GM19395 (cell line): ENCODE results near the gene LTA4H.
"Not testable (repeated sequence)": the region's sequence is repeated elsewhere in the genome, so short reads cannot be mapped to it uniquely, and the experiment has no call there.

Experiments
- ATAC-seq: cut with Tn5 transposase; IDR thresholded peaks from one replicate; pipeline ENCODE4 v1.9.1; 2021; ENCODE audit warnings: mild to moderate bottlenecking, moderate library complexity; ENCODE audit not compliant: unreplicated experiment

Gene LTA4H

GRCh38 chr12:96035283-96036236 is at the start of gene LTA4H:
TSS of gene LTA4H (minus strand) at chr12:96035587. CDS start at chr12:96035519, 68 bp downstream.
- peak; percentile 92 for ATAC-seq

DNA sequence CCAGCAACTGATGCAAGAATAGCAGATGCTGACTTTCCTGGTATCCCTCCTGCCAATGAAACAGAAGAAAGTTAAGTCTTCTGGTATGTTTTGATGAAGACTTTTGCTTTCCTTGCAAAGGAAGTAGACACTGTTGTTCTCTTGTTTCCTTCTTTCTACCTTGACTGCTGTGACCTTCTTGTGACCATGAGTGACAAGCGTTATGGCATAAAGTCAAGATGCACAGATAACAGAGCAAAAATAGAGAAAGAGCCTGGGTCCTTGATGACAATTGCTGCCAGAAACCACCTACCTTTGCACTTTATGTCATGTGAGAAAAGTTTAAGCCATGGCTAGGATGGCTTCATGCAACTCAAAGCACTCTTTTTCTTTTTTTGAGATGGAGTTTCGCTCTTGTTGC is 49.2 kb upstream of the LTA4H start:
- ATAC-seq = no peak

DNA sequence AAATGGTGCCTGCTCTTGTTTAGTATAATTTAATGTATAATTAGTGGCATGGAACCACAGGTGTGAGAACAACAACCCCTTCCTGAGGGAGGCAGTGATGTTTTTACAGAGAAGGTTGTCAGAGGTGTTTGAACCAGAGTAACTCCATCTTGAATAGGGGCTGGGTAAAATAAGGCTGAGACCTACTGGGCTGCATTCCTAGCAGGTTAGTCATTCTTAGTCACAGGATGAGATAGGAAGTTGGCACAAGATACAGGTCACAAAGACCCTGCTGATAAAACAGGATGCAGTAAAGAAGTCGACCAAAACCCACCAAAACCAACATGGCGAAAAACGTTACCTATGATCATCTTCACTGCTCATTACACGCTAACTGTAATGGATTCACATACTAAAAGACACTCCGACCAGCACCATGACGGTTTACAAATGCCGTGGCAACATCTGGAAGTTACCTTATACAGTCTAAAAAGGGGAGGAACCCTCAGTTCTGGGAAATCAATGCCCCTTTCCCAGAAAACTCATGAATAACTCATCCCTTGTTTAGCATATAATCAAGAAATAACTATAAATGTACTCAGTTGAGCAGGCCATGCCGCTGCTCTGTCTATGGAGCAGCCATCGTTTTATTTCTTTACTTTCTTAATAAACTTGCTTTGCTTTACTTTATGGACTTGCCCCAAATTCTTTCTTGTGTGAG is 47.8 kb upstream of the LTA4H start:
- ATAC-seq = no peak

GRCh38 chr12:96081596-96081995 is 46.2 kb upstream of the LTA4H start:
- ATAC-seq = no peak

GRCh38 chr12:96078231-96079135 is 43.1 kb upstream of the LTA4H start:
- ATAC-seq = no peak

GRCh38 chr12:96077081-96077480 is 41.7 kb upstream of the LTA4H start:
- ATAC-seq = no peak

GRCh38 chr12:96075560-96075959 is 40.2 kb upstream of the LTA4H start:
- no peak for ATAC-seq

- no peak for ATAC-seq
Observed at GRCh38 chr12:96073346-96074330, 38.3 kb upstream of the LTA4H start.

GRCh38 chr12:96070670-96071279 is 35.4 kb upstream of the LTA4H start:
- no peak for ATAC-seq

DNA sequence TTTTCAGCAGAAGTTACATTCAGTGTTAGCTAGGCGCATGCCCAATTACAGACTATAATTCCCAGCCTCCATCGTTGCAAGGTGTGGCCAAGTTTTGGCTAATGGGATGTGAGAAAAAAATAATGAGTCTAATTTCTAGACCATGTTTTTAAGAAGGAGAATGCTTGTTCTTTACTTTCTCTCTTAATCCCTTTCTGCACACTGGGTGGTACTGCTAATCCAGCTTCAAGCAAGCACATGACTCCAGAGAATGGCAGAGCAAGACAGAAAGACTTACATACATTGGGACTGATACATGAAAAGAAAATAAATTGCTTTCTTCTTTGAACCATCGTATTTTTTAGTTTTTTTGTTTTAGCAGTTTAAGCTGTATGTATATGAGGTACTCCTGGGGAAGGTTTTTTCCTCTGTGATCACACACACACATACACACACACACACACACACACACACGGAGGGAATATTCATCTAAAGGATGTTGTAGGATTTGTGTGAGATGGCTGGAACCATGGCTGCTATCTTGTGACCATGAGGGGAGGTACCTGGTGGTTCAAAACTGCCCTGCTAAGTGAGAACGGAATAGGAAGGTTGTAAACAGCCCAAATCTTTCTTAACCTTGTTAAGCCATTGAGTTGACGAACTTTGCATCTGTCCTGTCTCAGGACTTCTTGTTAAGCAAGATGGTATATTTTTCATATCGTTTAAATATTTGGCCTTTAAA is 34.3 kb upstream of the LTA4H start:
- no peak for ATAC-seq

DNA sequence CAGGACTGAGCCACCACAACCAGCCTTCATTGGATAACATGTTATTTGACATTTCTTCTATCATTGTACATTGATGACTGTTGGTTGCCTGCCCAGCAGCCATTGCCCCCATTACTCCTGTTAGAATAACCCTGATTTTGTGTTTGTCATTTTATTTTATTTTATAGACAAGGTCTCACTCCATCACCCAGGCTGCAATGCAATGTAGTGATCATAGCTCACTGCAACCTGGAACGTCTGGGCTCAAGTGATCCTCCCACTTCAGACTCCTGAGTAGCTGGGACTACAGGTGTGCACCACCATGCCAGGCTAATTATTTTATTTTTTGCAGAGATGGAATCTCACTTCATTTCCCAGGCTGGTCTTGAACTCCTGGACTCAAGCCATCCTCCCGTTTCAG is 33.2 kb upstream of the LTA4H start:
- ATAC-seq = no peak

DNA sequence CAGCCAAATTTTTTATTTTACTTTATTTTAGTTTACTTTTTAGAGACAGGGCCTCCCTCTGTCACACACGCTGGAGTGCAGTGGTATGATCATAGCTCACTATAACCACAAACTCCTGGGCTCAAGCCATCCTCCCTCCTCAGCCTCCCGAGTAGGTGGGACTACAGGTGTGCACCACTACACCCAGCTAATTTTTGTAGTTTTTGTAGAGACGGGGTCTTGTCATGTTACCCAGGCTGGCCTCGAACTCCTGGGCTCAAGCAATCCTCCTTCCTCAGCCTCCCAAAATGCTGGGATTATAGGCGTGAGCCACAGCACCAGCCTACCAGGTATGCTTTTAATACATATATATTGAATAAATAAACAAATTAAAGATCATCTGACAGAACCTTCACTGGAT is 32.7 kb upstream of the LTA4H start:
- ATAC-seq = no peak

DNA sequence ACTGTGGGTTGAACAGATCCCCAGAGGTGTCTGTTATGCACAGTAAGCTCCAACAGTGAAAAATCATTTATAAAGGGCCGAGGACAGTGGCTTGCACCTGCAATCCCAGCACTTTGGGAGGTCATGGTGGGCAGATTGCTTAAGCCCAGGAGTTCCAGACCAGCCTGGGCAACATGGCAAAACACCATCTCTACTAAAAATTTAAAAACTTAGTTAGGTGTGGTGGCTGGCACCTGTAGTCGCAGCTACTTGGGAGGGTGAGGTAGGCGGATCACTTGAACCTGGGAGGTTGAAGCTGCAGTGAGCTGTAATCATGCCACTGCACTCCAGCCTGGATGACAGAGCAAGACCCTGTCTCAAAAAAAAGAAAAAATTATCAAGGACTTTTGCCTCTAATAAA is 30.4 kb upstream of the LTA4H start:
- ATAC-seq = not testable (repeated sequence)

DNA sequence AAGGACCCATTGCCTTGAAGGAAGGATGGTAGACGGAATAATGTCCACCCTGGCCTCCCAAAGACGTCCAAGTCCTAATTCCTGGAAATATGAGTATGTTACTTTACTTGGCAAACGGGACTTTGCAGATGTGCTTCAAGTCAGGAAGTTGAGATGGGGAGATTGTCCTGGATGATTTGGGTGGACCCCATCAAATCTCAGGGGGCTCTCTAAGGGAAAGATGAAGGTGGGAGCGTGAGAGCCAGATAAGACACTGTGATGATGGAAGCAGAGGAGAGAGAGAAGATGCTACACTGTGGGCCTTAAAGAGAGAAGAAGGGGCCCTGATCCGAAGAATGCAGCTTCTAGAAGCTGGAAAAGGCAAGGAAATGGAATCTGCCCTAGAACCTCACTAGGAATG is 29.6 kb upstream of the LTA4H start:
- ATAC-seq = no peak

DNA sequence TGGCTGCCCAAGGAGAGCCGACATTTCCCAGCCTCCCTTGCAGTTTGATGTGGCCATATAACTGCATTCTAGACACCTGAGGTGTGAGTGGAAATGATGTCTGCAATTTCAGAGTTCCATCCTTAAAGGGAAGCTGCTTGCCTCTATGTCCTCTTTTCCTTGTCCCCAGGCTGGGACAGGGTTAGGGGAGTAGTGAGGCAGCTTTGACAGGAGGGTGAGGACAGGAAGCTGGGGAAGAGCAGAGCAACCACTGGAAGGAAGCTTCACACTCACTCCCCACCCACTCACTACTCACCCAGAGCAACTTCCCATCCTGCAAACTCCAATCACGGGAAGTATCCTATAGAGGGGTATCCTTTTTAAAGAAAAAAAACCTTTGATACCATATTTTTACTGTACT is 28.9 kb upstream of the LTA4H start:
- no peak for ATAC-seq

- no peak for ATAC-seq
Observed at GRCh38 chr12:96063046-96063445, 27.7 kb upstream of the LTA4H start.

DNA sequence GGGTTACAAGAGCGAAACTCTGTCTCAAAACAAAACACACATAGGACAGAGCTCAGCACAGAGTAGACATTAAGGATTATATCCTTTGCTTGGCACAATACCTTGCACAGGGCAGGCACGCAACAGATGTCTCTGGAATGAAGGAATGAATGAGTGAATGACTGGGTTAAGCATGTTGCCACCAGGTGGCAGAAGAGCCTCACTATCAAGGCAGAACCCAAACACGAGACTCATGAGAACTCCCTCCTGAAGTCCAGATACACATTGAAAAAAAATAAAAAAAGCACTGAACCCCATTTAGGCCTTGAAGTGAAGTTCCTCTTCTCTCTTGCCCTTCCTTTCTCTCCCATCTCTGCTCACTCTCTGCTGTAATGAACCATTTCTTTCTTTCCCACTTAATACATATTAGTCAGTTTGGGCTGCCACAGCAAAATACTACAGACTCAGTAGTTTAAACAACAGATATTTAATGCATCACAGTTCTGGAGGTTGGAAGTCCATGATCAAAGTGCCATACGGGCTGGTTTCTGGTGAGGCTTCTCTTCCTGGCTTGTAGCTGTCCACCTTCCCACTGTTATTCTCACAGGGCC is 26.6 kb upstream of the LTA4H start:
- peak; percentile 87 for ATAC-seq

DNA sequence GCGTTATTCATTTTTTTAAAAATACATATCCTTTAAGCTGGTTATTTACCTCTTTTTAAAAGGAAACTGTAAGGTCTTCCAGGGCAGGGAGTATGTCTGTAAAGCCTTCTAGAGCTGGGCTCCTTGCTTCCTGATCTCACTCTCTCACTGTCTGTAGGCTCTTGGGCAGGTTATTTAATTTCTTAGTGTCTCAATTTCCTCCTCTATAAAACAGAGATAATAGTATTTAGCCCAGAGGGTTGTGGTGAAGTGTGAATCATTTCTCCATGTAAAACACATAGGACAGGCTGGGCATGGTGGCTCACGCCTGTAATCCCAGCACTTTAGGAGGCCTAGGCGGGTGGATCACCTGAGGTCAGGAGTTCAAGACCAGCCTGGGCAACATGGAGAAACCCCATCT is 25.9 kb upstream of the LTA4H start:
- ATAC-seq = no peak
